ENCODE results near the gene BANF2. TPM values are rescaled to one million over a fixed set of nuclear protein-coding genes. Genes with fewer than 3 reads are reported as not detected.

BANF2 gene
- polyA plus RNA-seq, 1 experiment: not detected

GRCh38 chr20:17712201-17712600, 12.4 kb downstream of the BANF2 start:
- H3K36me3 ChIP-seq (ENCODE audit: control insufficient read depth, insufficient read depth, low read length): no peaks in the 10 kb centered on the region
- DNase-seq (ENCODE audit: low read depth): no peak
- TF ChIP-seq CTCF (IDR thresholded peaks at IDR 0.05; ENCODE audit: insufficient read depth, low read depth, low read length): no peak
- ChIA-PET CTCF (no interaction called here), POLR2A (no interaction called here)
- no peaks in the 10 kb centered on the region for H3K27me3 ChIP-seq (ENCODE audit: control insufficient read depth, insufficient read depth, low read length)
- H3K4me3 ChIP-seq (ENCODE audit: low read depth, low read length): no peak overlapping the region

DNA sequence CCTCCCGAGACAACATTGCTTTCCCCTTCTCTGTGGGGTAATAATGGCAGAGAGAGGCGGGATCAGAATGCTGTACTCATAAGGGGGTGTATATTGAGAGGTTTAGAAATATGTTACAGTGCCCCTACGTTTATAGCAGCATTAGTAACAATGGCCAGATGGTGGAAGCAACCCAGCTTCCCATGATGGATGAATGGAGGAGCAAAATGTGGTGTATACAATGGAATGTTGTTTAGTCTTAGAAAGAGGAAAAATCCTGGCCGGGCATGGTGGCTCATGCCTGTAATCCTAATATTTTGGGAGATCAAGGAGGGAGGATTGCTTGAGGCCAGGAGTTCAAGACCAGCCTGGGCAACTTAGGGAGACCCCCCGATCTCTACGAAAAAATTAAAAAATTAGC, 12.9 kb downstream of the BANF2 start:
- ChIA-PET POLR2A (no interaction called here), CTCF (interaction anchor here (1.5 kb wide), 1 partner anchor 30 kb away, joined by 4 read pairs; the partner anchor contains the start of gene RRBP1)
- no peak for TF ChIP-seq CTCF (IDR thresholded peaks at IDR 0.05; ENCODE audit: insufficient read depth, low read depth, low read length)
- DNase-seq (ENCODE audit: low read depth): no peak
- H3K36me3 ChIP-seq (ENCODE audit: control insufficient read depth, insufficient read depth, low read length): no peaks in the 10 kb centered on the region
- H3K4me3 ChIP-seq (ENCODE audit: low read depth, low read length): no peak overlapping the region
- H3K27me3 ChIP-seq (ENCODE audit: control insufficient read depth, insufficient read depth, low read length): no peaks in the 10 kb centered on the region

GRCh38 chr20:17714597-17714996, 14.8 kb downstream of the BANF2 start:
- Histone ChIP-seq H3K4me3 (ENCODE audit: low read depth, low read length) (no peak overlapping the region), H3K27me3 (ENCODE audit: control insufficient read depth, insufficient read depth, low read length) (no peaks in the 10 kb centered on the region), H3K36me3 (ENCODE audit: control insufficient read depth, insufficient read depth, low read length) (no peaks in the 10 kb centered on the region)
- no peak for DNase-seq (ENCODE audit: low read depth)
- no peak for TF ChIP-seq CTCF (IDR thresholded peaks at IDR 0.05; ENCODE audit: insufficient read depth, low read depth, low read length)
- ChIA-PET POLR2A (no interaction called here), CTCF (interaction anchor here (1.0 to 2.0 kb wide), 4 partner anchors 9 to 33 kb away, joined by 3 to 5 read pairs (median 4); partner anchors contain the start of gene RRBP1)

DNA sequence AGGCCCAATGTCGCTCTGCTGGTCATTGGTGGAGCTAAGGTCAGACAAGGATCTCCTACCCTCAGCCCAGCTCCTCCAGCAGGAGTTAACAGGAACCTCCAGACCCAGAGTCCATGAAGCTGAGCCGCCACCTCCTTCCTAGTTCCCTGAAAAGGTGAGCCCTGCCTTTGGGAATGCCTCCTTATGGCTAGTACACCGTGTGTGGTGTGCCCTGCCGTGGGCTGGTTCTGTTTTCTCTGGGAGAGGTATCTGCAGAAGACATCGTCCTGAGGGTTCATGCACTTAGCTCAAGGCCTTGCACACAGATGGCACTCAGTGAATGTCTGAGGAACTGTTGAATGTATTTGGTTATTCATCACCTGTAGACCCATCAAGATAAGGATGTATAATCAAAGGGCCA, 15.3 kb downstream of the BANF2 start:
- POLR2A ChIA-PET: no interaction called here
- no peak for TF ChIP-seq CTCF (IDR thresholded peaks at IDR 0.05; ENCODE audit: insufficient read depth, low read depth, low read length)
- CTCF ChIA-PET: interaction anchor here (0.6 to 2.0 kb wide), 3 partner anchors 8 to 168 kb away, joined by 3 to 5 read pairs (median 3); partner anchors contain the start of gene RRBP1
- no peaks in the 10 kb centered on the region for H3K27me3 ChIP-seq (ENCODE audit: control insufficient read depth, insufficient read depth, low read length)
- no peaks in the 10 kb centered on the region for H3K36me3 ChIP-seq (ENCODE audit: control insufficient read depth, insufficient read depth, low read length)
- DNase-seq (ENCODE audit: low read depth): no peak
- no peak overlapping the region for H3K4me3 ChIP-seq (ENCODE audit: low read depth, low read length)

DNA sequence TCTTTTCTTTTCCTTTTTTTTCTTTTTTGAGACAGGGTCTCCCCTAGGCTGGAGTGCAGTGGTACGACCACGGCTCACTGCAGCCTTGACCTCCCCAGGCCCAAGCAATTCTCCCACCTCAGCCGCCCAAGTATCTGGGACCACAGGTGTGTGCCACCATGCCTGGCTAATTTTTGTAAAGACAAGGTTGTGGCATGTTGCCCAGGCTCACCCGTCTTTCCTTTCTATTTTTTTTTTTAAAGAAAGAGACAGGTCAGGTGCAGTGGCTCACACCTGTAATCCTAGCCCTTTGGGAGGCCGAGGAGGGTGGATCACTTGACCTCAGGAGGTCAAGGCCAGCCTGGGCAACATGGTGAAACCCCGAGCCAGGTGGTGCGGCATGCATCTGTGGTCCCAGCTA, 16.6 kb downstream of the BANF2 start:
- TF ChIP-seq CTCF (IDR thresholded peaks at IDR 0.05; ENCODE audit: insufficient read depth, low read depth, low read length): no peak
- Histone ChIP-seq H3K27me3 (ENCODE audit: control insufficient read depth, insufficient read depth, low read length) (0 out of 2 replicates have a peak, but pooled peaks cover 2% of the 10 kb centered on the region), H3K36me3 (ENCODE audit: control insufficient read depth, insufficient read depth, low read length) (no peaks in the 10 kb centered on the region), H3K4me3 (ENCODE audit: low read depth, low read length) (no peak overlapping the region)
- no peak for DNase-seq (ENCODE audit: low read depth)
- CTCF ChIA-PET: interaction anchor here (0.6 to 2.0 kb wide), 2 partner anchors 34 to 283 kb away, joined by 3 to 5 read pairs; partner anchors contain the start of gene RRBP1
- POLR2A ChIA-PET: no interaction called here

Data from BJ (cell line).